HFF-Myc (cell line): Measurements from ENCODE around the gene SLC22A16.

Experiments used
- DNase-seq: peaks from one replicate; pipeline ENCODE4 v3.0.0-alpha.2; 2011; ENCODE audit warnings: low read depth; ENCODE audit errors: extremely low read depth
- H3K4me3 ChIP-seq: replicated peaks from 2 replicates; pipeline ENCODE4 v1.5.1; 2011; ENCODE audit warnings: low read depth, mild to moderate bottlenecking, control low read depth, low read length
- TF ChIP-seq, protein P1 (sequence below): IDR thresholded peaks from 2 replicates; pipeline ENCODE4 v1.5.1; 2012; ENCODE audit warnings: mild to moderate bottlenecking, low read depth, low read length, control low read depth; ENCODE audit errors: missing control alignments

Gene SLC22A16

DNA sequence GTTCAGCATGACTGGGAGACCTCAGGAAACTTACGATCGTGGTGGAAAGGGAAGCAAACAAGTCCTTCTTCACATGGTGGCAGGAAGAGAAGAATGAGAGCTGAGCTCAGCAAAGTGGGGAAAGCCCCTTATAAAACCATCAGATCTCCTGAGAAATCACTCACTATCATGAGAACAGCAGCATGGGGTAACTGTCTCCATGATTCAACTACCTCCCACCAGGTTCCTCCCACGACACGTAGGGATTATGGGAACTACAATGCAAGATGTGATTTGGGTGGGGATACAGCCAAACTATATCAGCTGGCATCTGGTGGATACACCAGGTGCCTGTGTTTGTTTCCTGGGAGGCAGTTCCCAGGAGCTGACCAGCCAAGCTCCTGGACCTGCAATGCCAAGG lies 65.9 kb downstream of the SLC22A16 start:
- H3K4me3 ChIP-seq: no peak overlapping the region
- DNase-seq: no peak
- TF ChIP-seq, protein P1, sequence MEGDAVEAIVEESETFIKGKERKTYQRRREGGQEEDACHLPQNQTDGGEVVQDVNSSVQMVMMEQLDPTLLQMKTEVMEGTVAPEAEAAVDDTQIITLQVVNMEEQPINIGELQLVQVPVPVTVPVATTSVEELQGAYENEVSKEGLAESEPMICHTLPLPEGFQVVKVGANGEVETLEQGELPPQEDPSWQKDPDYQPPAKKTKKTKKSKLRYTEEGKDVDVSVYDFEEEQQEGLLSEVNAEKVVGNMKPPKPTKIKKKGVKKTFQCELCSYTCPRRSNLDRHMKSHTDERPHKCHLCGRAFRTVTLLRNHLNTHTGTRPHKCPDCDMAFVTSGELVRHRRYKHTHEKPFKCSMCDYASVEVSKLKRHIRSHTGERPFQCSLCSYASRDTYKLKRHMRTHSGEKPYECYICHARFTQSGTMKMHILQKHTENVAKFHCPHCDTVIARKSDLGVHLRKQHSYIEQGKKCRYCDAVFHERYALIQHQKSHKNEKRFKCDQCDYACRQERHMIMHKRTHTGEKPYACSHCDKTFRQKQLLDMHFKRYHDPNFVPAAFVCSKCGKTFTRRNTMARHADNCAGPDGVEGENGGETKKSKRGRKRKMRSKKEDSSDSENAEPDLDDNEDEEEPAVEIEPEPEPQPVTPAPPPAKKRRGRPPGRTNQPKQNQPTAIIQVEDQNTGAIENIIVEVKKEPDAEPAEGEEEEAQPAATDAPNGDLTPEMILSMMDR: no peak

DNA sequence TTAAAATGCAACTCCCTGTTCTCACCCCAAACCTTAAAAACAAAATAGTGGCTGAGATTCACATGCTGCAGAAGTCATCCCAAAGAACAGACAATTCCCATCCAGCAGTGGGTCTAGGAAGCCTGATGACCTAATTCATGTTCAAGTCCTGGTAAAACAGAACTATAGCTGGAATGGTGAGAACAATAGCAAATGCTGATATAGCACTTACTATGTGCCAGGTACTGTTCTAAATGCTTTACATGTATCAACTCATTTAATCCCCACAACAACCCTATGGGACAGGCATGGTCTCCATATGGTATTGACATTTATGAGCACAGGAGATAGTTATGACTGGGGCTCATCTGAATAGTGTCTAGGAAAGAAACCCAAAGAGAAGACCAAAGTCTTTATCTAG lies 66.6 kb downstream of the SLC22A16 start:
- DNase-seq: no peak
- H3K4me3 ChIP-seq: no peak overlapping the region
- TF ChIP-seq, protein P1: no peak

DNA sequence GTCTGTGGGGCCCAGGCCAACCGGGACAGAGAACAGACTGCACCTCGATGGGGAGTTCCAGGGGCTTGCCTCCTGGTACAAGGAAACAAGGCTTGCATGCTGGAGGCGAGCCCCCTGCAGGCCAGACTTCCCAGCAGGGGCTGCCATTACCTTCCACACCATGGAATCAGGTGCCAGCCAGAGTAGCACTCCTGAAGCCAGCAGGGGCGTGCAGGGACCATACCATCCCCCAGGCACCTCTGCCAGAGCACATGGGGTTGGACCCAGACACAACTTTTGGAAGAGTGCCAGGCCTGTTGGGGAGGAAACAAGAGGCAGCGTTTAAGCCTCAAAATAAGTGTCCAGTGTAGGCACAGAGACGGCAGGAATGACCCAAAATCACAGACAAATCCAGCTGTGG lies 67.5 kb downstream of the SLC22A16 start:
- DNase-seq: no peak
- no peak overlapping the region for H3K4me3 ChIP-seq
- TF ChIP-seq, protein P1: no peak

DNA sequence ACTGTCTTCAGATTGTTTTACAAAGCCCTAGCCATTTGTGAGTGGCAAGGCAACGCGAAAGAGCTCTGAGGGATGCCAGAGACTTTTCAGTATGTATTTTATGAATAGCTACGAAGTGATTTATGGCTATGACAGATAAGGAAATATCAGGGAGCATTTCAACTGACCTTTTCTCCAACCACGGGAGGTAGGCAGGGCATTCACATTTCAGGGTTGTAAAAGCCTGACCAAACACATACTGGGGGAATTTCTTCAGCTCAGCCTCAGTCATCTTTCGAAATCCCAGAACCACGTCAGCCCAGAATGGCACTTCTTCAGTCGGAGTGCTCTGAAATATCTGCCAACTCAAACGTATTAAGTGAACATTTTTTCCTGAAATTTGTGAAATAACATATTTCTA lies 71.8 kb downstream of the SLC22A16 start:
- no peak for DNase-seq
- TF ChIP-seq, protein P1: no peak
- no peak overlapping the region for H3K4me3 ChIP-seq

DNA sequence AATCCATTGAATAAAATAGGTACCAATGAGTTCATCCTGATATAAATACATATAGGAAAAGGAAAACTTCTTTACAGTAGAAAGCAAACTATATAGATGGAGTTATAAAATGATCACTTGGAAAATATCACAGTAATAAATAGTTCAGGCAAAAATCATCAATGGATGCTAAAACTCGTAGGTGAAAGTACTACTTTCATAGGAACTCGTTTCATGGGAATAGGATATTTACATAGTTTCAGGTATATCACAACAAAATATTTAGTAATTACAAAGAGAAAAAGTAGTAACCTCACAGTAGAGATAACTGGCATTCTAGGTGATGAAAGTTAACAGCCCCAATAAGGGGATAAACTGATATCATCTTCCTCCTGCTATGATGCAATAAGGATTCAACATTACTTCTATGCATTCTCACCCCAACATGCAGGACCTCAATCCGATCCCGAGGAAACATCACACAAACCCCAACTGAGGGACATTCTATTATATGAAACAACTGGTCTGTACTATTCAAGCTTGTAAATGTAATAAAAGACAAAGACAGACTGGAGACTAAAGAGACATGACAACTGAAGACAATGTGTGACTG lies 74.7 kb downstream of the SLC22A16 start:
- no peak overlapping the region for H3K4me3 ChIP-seq
- DNase-seq: no peak
- TF ChIP-seq, protein P1: no peak

DNA sequence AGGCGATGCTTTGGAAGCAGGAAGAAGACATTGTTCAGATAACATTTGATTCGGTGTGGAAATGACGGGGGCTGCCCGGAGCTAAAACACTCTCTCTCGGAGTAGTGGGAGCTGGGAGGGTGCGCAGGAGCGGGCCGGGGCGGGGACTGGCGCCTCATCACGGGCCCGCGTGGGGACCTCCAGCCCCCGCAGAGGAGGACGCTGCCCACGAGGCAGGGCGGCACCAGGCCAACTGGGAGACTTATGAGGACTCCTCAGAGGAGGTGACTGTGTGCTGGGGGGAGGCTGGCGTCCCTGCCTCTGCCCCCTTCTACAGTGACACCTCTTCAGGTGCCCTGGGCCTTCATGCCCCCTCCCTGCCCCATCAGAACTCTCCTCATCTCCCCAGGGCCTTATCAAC lies 76.2 kb downstream of the SLC22A16 start:
- TF ChIP-seq, protein P1: no peak
- no peak overlapping the region for H3K4me3 ChIP-seq
- DNase-seq: no peak
